SK-N-SH treated with all-trans-retinoic acid at 6 μM for 48 hours (cell line): ENCODE results near the gene MAFB.

ENCODE experiments used
- ATAC-seq: fragments of 200-7000 bp; cut with Tn5 transposase; 3 replicates; pipeline ENCODE4 v1.9.1; 2020; ENCODE audit warnings: mild to moderate bottlenecking, moderate library complexity
- ARNTL ChIP-seq: fragments of 450-650 bp; formaldehyde crosslinking; IDR thresholded peaks from 2 replicates; pipeline ENCODE4 v1.5.0; 2020; ENCODE audit warnings: low read depth, mild to moderate bottlenecking, moderate library complexity, borderline replicate concordance
- BACH2 ChIP-seq: fragments of 250-450 bp; sonication (Bioruptor Pico); IDR thresholded peaks from 2 replicates; pipeline ENCODE4 v1.9.0; 2021; ENCODE audit warnings: mild to moderate bottlenecking, borderline replicate concordance
- CSDC2 ChIP-seq: fragments of 250-450 bp; sonication (Bioruptor Pico); IDR thresholded peaks from 2 replicates; pipeline ENCODE4 v1.5.0; 2020; ENCODE audit warnings: mild to moderate bottlenecking, moderate library complexity
- ESRRG ChIP-seq: fragments of 250-450 bp; sonication (Bioruptor Pico); IDR thresholded peaks from 2 replicates; pipeline ENCODE4 v1.6.1; 2021; ENCODE audit warnings: mild to moderate bottlenecking
- GLIS3 ChIP-seq: fragments of 250-450 bp; sonication (Bioruptor Pico); IDR thresholded peaks from 2 replicates; pipeline ENCODE4 v1.5.0; 2020; ENCODE audit warnings: mild to moderate bottlenecking, moderate library complexity
- ISL1 ChIP-seq: fragments of 250-450 bp; sonication (Bioruptor Pico); IDR thresholded peaks from 2 replicates; pipeline ENCODE4 v2.1.2; 2022; ENCODE audit warnings: mild to moderate bottlenecking, moderate library complexity
- PPARA ChIP-seq: fragments of 250-450 bp; sonication (Bioruptor Pico); IDR thresholded peaks from 2 replicates; pipeline ENCODE4 v1.5.0; 2020; ENCODE audit warnings: mild to moderate bottlenecking, borderline replicate concordance
- RARB ChIP-seq: fragments of 250-450 bp; sonication (Bioruptor Pico); IDR thresholded peaks from 2 replicates; pipeline ENCODE4 v1.8.0; 2021; ENCODE audit warnings: mild to moderate bottlenecking, moderate library complexity
- SNAI2 ChIP-seq: fragments of 250-450 bp; sonication (Bioruptor Pico); IDR thresholded peaks from 2 replicates; pipeline ENCODE4 v1.5.0; 2020; ENCODE audit warnings: mild to moderate bottlenecking, moderate library complexity
- TOX ChIP-seq: fragments of 250-450 bp; sonication (Bioruptor Pico); IDR thresholded peaks from 2 replicates; pipeline ENCODE4 v1.8.0; 2021; ENCODE audit warnings: mild to moderate bottlenecking, moderate library complexity, borderline replicate concordance
- ZC3H10 ChIP-seq: fragments of 250-450 bp; sonication (Bioruptor Pico); IDR thresholded peaks from 2 replicates; pipeline ENCODE4 v1.5.1; 2021; ENCODE audit warnings: mild to moderate bottlenecking, moderate library complexity
- ZFP3 ChIP-seq: fragments of 250-450 bp; sonication (Bioruptor Pico); IDR thresholded peaks from 2 replicates; pipeline ENCODE4 v1.5.0; 2020; ENCODE audit warnings: mild to moderate bottlenecking, moderate library complexity
- ZFP30 ChIP-seq: fragments of 450-650 bp; formaldehyde crosslinking; IDR thresholded peaks from 2 replicates; pipeline ENCODE4 v1.5.0; 2022; ENCODE audit warnings: mild to moderate bottlenecking, moderate library complexity
- ZNF565 ChIP-seq: fragments of 450-650 bp; formaldehyde crosslinking; conservative IDR thresholded peaks from 2 replicates; pipeline ENCODE4 v1.5.0; 2020; ENCODE audit warnings: low read depth, mild to moderate bottlenecking, moderate library complexity
- ZNF70 ChIP-seq: fragments of 450-650 bp; formaldehyde crosslinking; IDR thresholded peaks from 2 replicates; pipeline ENCODE4 v1.5.0; 2020; ENCODE audit warnings: mild to moderate bottlenecking, moderate library complexity
- TF ChIP-seq, protein P1 (sequence below): fragments of 250-450 bp; sonication (Bioruptor Pico); IDR thresholded peaks from 2 replicates; pipeline ENCODE4 v1.8.0; 2020; ENCODE audit warnings: mild to moderate bottlenecking, moderate library complexity, borderline replicate concordance
- TF ChIP-seq, protein P2 (sequence below): fragments of 250-450 bp; sonication (Bioruptor Pico); IDR thresholded peaks from 2 replicates; pipeline ENCODE4 v1.5.1; 2021; ENCODE audit warnings: mild to moderate bottlenecking, moderate library complexity
- TF ChIP-seq, protein P3 (sequence below): fragments of 250-450 bp; sonication (Bioruptor Pico); IDR thresholded peaks from 2 replicates; pipeline ENCODE4 v1.5.1; 2020; ENCODE audit warnings: low read depth, mild to moderate bottlenecking, moderate library complexity
- TF ChIP-seq, protein P4 (sequence below): fragments of 250-450 bp; sonication (Bioruptor Pico); IDR thresholded peaks from 2 replicates; pipeline ENCODE4 v1.8.0; 2021; ENCODE audit warnings: low read depth, mild to moderate bottlenecking, moderate library complexity, borderline replicate concordance

The MAFB gene

DNA sequence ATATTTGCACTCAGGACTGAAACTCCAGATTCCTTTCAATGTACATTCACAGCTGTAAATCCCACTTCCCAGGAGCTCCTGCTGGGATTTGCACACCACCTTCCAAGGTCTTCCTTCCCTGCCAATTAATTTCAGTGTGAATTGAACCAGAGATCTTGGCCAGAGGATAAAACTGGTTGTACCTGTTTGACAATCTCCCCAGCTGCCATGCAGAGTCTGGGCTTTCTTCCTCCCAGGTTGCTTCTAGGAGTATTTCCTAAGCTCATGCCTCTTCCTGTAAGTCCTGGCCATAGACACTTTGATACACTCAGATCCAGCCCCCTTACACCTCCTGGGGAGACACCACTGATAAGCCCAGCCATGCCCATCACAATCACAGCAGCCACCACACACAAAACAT is 15.6 kb downstream of the MAFB start:
- no peak for ATAC-seq
- no peak for TF ChIP-seq ARNTL (CRISPR knock-in tag)
- no peak for TF ChIP-seq SNAI2 (CRISPR knock-in tag)
- no peak for TF ChIP-seq GLIS3 (CRISPR knock-in tag)
- TF ChIP-seq RARB: no peak
- TF ChIP-seq ZC3H10 (CRISPR knock-in tag): no peak
- TF ChIP-seq ZFP3 (CRISPR knock-in tag): no peak
- no peak for TF ChIP-seq TOX (CRISPR knock-in tag)
- no peak for TF ChIP-seq CSDC2 (CRISPR knock-in tag)
- TF ChIP-seq, protein P1, sequence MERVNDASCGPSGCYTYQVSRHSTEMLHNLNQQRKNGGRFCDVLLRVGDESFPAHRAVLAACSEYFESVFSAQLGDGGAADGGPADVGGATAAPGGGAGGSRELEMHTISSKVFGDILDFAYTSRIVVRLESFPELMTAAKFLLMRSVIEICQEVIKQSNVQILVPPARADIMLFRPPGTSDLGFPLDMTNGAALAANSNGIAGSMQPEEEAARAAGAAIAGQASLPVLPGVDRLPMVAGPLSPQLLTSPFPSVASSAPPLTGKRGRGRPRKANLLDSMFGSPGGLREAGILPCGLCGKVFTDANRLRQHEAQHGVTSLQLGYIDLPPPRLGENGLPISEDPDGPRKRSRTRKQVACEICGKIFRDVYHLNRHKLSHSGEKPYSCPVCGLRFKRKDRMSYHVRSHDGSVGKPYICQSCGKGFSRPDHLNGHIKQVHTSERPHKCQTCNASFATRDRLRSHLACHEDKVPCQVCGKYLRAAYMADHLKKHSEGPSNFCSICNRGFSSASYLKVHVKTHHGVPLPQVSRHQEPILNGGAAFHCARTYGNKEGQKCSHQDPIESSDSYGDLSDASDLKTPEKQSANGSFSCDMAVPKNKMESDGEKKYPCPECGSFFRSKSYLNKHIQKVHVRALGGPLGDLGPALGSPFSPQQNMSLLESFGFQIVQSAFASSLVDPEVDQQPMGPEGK (CRISPR knock-in tag): no peak
- TF ChIP-seq ZNF565 (CRISPR knock-in tag): no peak
- TF ChIP-seq, protein P2, sequence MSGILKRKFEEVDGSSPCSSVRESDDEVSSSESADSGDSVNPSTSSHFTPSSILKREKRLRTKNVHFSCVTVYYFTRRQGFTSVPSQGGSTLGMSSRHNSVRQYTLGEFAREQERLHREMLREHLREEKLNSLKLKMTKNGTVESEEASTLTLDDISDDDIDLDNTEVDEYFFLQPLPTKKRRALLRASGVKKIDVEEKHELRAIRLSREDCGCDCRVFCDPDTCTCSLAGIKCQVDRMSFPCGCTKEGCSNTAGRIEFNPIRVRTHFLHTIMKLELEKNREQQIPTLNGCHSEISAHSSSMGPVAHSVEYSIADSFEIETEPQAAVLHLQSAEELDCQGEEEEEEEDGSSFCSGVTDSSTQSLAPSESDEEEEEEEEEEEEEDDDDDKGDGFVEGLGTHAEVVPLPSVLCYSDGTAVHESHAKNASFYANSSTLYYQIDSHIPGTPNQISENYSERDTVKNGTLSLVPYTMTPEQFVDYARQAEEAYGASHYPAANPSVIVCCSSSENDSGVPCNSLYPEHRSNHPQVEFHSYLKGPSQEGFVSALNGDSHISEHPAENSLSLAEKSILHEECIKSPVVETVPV (CRISPR knock-in tag): no peak
- TF ChIP-seq ISL1: no peak
- no peak for TF ChIP-seq PPARA (CRISPR knock-in tag)
- TF ChIP-seq ZFP30 (CRISPR knock-in tag): no peak
- TF ChIP-seq ZNF70: no peak
- TF ChIP-seq, protein P3, sequence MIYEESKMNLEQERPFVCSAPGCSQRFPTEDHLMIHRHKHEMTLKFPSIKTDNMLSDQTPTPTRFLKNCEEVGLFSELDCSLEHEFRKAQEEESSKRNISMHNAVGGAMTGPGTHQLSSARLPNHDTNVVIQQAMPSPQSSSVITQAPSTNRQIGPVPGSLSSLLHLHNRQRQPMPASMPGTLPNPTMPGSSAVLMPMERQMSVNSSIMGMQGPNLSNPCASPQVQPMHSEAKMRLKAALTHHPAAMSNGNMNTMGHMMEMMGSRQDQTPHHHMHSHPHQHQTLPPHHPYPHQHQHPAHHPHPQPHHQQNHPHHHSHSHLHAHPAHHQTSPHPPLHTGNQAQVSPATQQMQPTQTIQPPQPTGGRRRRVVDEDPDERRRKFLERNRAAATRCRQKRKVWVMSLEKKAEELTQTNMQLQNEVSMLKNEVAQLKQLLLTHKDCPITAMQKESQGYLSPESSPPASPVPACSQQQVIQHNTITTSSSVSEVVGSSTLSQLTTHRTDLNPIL (CRISPR knock-in tag): no peak
- TF ChIP-seq, protein P4, sequence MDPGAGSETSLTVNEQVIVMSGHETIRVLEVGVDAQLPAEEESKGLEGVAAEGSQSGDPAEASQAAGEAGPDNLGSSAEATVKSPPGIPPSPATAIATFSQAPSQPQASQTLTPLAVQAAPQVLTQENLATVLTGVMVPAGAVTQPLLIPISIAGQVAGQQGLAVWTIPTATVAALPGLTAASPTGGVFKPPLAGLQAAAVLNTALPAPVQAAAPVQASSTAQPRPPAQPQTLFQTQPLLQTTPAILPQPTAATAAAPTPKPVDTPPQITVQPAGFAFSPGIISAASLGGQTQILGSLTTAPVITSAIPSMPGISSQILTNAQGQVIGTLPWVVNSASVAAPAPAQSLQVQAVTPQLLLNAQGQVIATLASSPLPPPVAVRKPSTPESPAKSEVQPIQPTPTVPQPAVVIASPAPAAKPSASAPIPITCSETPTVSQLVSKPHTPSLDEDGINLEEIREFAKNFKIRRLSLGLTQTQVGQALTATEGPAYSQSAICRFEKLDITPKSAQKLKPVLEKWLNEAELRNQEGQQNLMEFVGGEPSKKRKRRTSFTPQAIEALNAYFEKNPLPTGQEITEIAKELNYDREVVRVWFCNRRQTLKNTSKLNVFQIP (CRISPR knock-in tag): no peak
- TF ChIP-seq ESRRG (CRISPR knock-in tag): no peak
- TF ChIP-seq, all 23 proteins: peak for 0

DNA sequence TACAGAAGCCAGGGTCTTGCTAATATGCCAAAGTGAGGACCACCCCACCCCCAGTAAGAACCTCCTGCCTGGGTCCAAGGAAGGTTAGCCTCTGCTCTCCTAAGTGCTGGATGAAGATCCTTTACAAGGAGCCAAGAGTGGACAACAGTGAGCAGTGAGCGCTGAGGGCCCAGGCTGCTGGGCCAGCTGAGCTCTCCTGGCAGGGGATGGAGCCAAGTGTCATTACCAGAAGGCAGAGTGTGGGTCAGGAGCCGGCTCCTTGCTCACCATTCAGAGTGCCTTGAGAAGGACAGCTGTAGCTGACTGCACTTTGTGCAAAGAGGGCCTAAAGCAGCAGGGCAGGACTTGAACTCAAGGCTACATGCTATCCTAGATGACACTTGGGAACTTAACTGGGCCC is 16.9 kb downstream of the MAFB start:
- ATAC-seq: no peak
- no peak for TF ChIP-seq ZFP30 (CRISPR knock-in tag)
- TF ChIP-seq BACH2 (CRISPR knock-in tag): no peak

DNA sequence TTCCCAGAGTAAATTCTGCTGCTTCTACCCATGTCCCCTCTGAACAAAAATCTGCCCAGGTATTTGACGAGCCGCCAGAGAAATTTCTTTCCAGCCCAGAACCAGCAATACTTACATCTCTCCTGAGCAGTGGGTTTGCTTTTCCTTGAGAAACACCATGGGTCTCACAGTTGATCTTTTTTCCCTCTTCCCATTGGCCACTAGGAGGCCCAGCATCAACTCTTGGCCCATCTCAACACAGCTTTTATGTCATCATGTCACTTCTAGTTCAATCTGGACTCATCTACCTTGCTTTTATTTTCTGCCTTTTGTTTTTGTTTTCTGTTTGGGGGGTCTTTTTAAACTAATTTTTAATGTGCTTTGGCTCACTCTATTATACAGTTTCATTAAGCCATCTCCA is 18.8 kb downstream of the MAFB start:
- no peak for ATAC-seq
- TF ChIP-seq, protein P2 (CRISPR knock-in tag): no peak
- TF ChIP-seq PPARA (CRISPR knock-in tag): no peak
- TF ChIP-seq, protein P1 (CRISPR knock-in tag): no peak
- TF ChIP-seq BACH2 (CRISPR knock-in tag): no peak
- no peak for TF ChIP-seq ZC3H10 (CRISPR knock-in tag)
- no peak for TF ChIP-seq TOX (CRISPR knock-in tag)
- TF ChIP-seq, all 23 proteins: peak for 0
